ENCODE results near the gene NAGLU. TPM values are rescaled to one million over a fixed set of nuclear protein-coding genes. Genes with fewer than 3 reads are reported as not detected.

The NAGLU gene
- total RNA-seq, 4 donors from 2014 or later = 27.8 to 36.6 (median 31.8) TPM

- peak overlapping the region; percentile 68 to 99 (median 98) for H3K4me3 ChIP-seq
- H3K4me1 ChIP-seq = peaks cover 42 to 74% (median 54%) of the 10 kb centered on the region in 4 donors
- DNase-seq (ENCODE audit: extremely low spot score) = no peak
- intact Hi-C loops (cut with DNase I) = no loop called here
- H3K27me3 ChIP-seq = no peaks in the 10 kb centered on the region
- TF ChIP-seq EP300 (IDR thresholded peaks at IDR 0.05) (no peak), POLR2A (IDR thresholded peaks at IDR 0.05; ENCODE audit: low read depth) (no peak), POLR2AphosphoS5 (IDR thresholded peaks at IDR 0.05) (no peak), CTCF (IDR thresholded peaks at IDR 0.05) (no peak)
- no peaks in the 10 kb centered on the region for H3K9me3 ChIP-seq
- WGBS = 27% methylated on average over 25 of the region's 28 CpGs
- peak overlapping the region; percentile 90 to 97 (median 94) for H3K27ac ChIP-seq (replicated peaks in 1 of 4)
- H3K36me3 ChIP-seq = peaks cover 32 to 60% (median 56%) of the 10 kb centered on the region in 4 donors
Observed at GRCh38 chr17:42566215-42566882, 30.3 kb downstream of the NAGLU start.

- WGBS = 0% methylated on average over 20 of the region's 72 CpGs
- peaks cover 38 to 76% (median 50%) of the 10 kb centered on the region in 4 donors for H3K4me1 ChIP-seq
- TF ChIP-seq POLR2AphosphoS5 (IDR thresholded peaks at IDR 0.05) (peak; percentile 83 to 95), CTCF (IDR thresholded peaks at IDR 0.05) (no peak), EP300 (IDR thresholded peaks at IDR 0.05) (no peak), POLR2A (IDR thresholded peaks at IDR 0.05; ENCODE audit: low read depth) (peak; percentile 13)
- peak within 1 kb of the TSS; percentile 90 to 97 (median 94) for H3K27ac ChIP-seq (replicated peaks in 1 of 4)
- no peaks in the 10 kb centered on the region for H3K27me3 ChIP-seq
- peak; percentile 99 for DNase-seq (ENCODE audit: extremely low spot score)
- H3K4me3 ChIP-seq = peak within 1 kb of the TSS; percentile 68 to 99 (median 98)
- intact Hi-C loops (cut with DNase I) = no loop called here
- H3K36me3 ChIP-seq = peaks cover 39 to 67% (median 63%) of the 10 kb centered on the region in 4 donors
- no peaks in the 10 kb centered on the region for H3K9me3 ChIP-seq
Observed at GRCh38 chr17:42566883-42567573, 31.0 kb downstream of the NAGLU start, which contains the start of gene MLX. Gene MLX (plus strand): TSS chr17:42567100. CDS start chr17:42567125, 25 bp downstream.

GRCh38 chr17:42568341-42569111 lies 32.5 kb downstream of the NAGLU start:
- TF ChIP-seq CTCF (IDR thresholded peaks at IDR 0.05) (no peak), POLR2A (IDR thresholded peaks at IDR 0.05; ENCODE audit: low read depth) (no peak), POLR2AphosphoS5 (IDR thresholded peaks at IDR 0.05) (no peak), EP300 (IDR thresholded peaks at IDR 0.05) (no peak)
- H3K4me1 ChIP-seq = peaks cover 28 to 62% (median 37%) of the 10 kb centered on the region in 4 donors
- no peak for DNase-seq (ENCODE audit: extremely low spot score)
- no peaks in the 10 kb centered on the region for H3K9me3 ChIP-seq
- H3K27me3 ChIP-seq = no peaks in the 10 kb centered on the region
- H3K36me3 ChIP-seq = peaks cover 54 to 81% (median 78%) of the 10 kb centered on the region in 4 donors
- no peak overlapping the region for H3K4me3 ChIP-seq
- intact Hi-C loops (cut with DNase I) = no loop called here
- WGBS = 91% methylated on average over 12 of the region's 14 CpGs
- peak overlapping the region; percentile 90 to 97 (median 94) for H3K27ac ChIP-seq (replicated peaks in 1 of 4)

GRCh38 chr17:42571435-42572225 lies 35.6 kb downstream of the NAGLU start:
- Histone ChIP-seq H3K27me3 (no peaks in the 10 kb centered on the region), H3K36me3 (peaks cover 39 to 73% (median 68%) of the 10 kb centered on the region in 4 donors), H3K27ac (replicated peaks in 1 of 4) (no peak overlapping the region), H3K9me3 (no peaks in the 10 kb centered on the region), H3K4me1 (peaks cover 14 to 37% (median 18%) of the 10 kb centered on the region in 4 donors), H3K4me3 (no peak overlapping the region)
- TF ChIP-seq EP300 (IDR thresholded peaks at IDR 0.05) = no peak
- no peak for TF ChIP-seq POLR2A (IDR thresholded peaks at IDR 0.05; ENCODE audit: low read depth)
- no peak for TF ChIP-seq CTCF (IDR thresholded peaks at IDR 0.05)
- TF ChIP-seq POLR2AphosphoS5 (IDR thresholded peaks at IDR 0.05) = no peak
- intact Hi-C loops (cut with DNase I) = no loop called here
- WGBS = 65% methylated on average over 8 of the region's 12 CpGs
- no peak for DNase-seq (ENCODE audit: extremely low spot score)
